SKM-1 treated with dmso at 0.1 percent for 144 hours (cell line): ENCODE measurements around the gene ZNF480.
"Not testable (repeated sequence)": the region's sequence is repeated elsewhere in the genome, so short reads cannot be mapped to it uniquely, and the experiment has no call there.

ENCODE experiments used
- DNase-seq: peaks from one replicate; lab custom pipeline; 2025; ENCODE audit not compliant: unreplicated experiment; lab: John Stamatoyannopoulos, UW

The ZNF480 gene

GRCh38 chr19:52336791-52337381 is 39.9 kb downstream of the ZNF480 start:
- DNase-seq: no peak

- not testable (repeated sequence) for DNase-seq
These were observed 42.1 kb downstream of the ZNF480 start for GRCh38 chr19:52339022-52339421.

- peak; percentile 34 for DNase-seq
These were observed 46.6 kb downstream of the ZNF480 start for GRCh38 chr19:52343548-52343947.

GRCh38 chr19:52345162-52345561 is 48.2 kb downstream of the ZNF480 start:
- DNase-seq: no peak

- DNase-seq: peak; percentile 11
These were observed 54.5 kb downstream of the ZNF480 start for GRCh38 chr19:52351512-52351911.

- DNase-seq: no peak
These were observed 69.5 kb downstream of the ZNF480 start for GRCh38 chr19:52366414-52366824.

GRCh38 chr19:52369559-52370340 is 72.8 kb downstream of the ZNF480 start, which contains the start of gene ZNF880:
Gene ZNF880 (plus strand): TSS chr19:52369923. CDS start chr19:52369966, 43 bp downstream.
- DNase-seq: peak; percentile 56

- no peak for DNase-seq
These were observed 73.4 kb downstream of the ZNF480 start for GRCh38 chr19:52370341-52370710.
